ENCODE results near the gene UQCC2. TPM values are rescaled to one million over a fixed set of nuclear protein-coding genes. Genes with fewer than 3 reads are reported as not detected.

Gene UQCC2
- total and polyA plus RNA-seq, 2 of the 8 experiments (the other 6 are each of a cell fraction or from before 2014, with no cell fraction given) = 52.1 to 104 TPM

GRCh38 chr6:33678932-33679490 is 32.5 kb downstream of the UQCC2 start (continued):
- TF ChIP-seq CHD7 (IDR thresholded peaks at IDR 0.05; ENCODE audit: insufficient replicate concordance, low read length) (no peak), RBBP5 (IDR thresholded peaks at IDR 0.05; ENCODE audit: borderline replicate concordance, low read depth, low read length) (no peak), SIX5 (IDR thresholded peaks at IDR 0.05; ENCODE audit: low read depth, low read length) (no peak), KDM4A (IDR thresholded peaks at IDR 0.05; ENCODE audit: low read depth, low read length, severe bottlenecking) (no peak), HDAC6 (IDR thresholded peaks at IDR 0.05; ENCODE audit: low read depth, low read length) (no peak), CTBP2 (IDR thresholded peaks at IDR 0.05; ENCODE audit: borderline replicate concordance, insufficient read depth, insufficient read length, low read length) (no peak), EZH2 (IDR thresholded peaks at IDR 0.05; ENCODE audit: low read depth, low read length, severe bottlenecking) (no peak), GABPA (IDR thresholded peaks at IDR 0.05; ENCODE audit: borderline replicate concordance, insufficient read depth, low read length) (no peak), TBP (IDR thresholded peaks at IDR 0.05; ENCODE audit: low read depth, low read length) (no peak), SAP30 (IDR thresholded peaks at IDR 0.05; ENCODE audit: insufficient read depth, insufficient replicate concordance, low read length) (no peak), CREB1 (IDR thresholded peaks at IDR 0.05) (no peak)
